T-helper 1 cell treated with Interleukin-12 subunit alpha and Interleukin-12 subunit beta and Interleukin-4 antibody, amounts not matched to agents 30 μg/mL and 1 μg/mL, for 36 hours (primary cell): ENCODE measurements around the gene MINK1.
A peak's percentile ranks its signal among the peaks of the same experiment; 100 is the strongest.
"Not testable (repeated sequence)": the region's sequence is repeated elsewhere in the genome, so short reads cannot be mapped to it uniquely, and the experiment has no call there.

Source experiments
- H3K27ac Mint-ChIP-seq: one replicate; pipeline ENCODE4 v1.8.0; 2021; ENCODE audit warnings: mild to moderate bottlenecking, mixed read lengths
- H3K27me3 Mint-ChIP-seq: one replicate; pipeline ENCODE4 v1.8.0; 2021; ENCODE audit warnings: low read depth, mixed read lengths
- H3K36me3 Mint-ChIP-seq: one replicate; pipeline ENCODE4 v1.8.0; 2021; ENCODE audit warnings: low read depth, mixed read lengths
- H3K4me1 Mint-ChIP-seq: one replicate; pipeline ENCODE4 v1.8.0; 2021; ENCODE audit warnings: low read depth, mixed read lengths
- H3K4me3 Mint-ChIP-seq: one replicate; pipeline ENCODE4 v1.8.0; 2021; ENCODE audit warnings: mild to moderate bottlenecking, moderate library complexity, mixed read lengths
- H3K9me3 Mint-ChIP-seq: one replicate; pipeline ENCODE4 v1.8.0; 2021; ENCODE audit warnings: mixed read lengths

The MINK1 gene

DNA sequence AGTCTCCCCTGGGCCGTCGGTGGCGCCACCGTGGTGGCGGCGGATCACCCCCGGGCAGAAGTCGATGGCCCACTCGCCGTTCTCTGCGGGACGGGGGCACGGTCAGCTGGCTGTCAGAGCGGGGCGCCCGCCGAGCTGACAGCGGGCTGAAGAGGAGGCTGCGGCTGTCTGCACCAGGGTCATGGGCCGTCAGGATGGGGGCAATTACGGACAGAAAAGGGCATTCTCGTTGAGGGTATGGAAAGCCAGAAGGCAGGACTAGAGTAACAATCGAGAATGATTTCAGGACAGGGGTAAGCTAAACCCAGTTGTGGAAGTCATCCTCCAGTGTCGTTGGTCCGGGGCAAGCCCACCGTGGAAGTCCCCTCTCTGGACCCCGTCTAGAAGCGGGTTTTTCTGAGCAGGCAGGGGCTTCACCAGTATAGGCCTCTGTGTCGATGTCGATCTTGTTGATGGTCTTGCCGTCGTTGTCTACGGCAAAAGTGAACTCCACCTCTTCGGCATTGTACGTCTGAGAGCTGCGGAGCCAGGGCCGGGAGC lies 68.0 kb downstream of the MINK1 start:
- Mint-ChIP-seq H3K27me3 (peaks cover 10% of the 10 kb centered on the region), H3K9me3 (no peaks in the 10 kb centered on the region), H3K27ac (peak overlapping the region; percentile 72), H3K4me1 (peaks cover 26% of the 10 kb centered on the region), H3K36me3 (peaks cover 1% of the 10 kb centered on the region), H3K4me3 (peak overlapping the region; percentile 59)

DNA sequence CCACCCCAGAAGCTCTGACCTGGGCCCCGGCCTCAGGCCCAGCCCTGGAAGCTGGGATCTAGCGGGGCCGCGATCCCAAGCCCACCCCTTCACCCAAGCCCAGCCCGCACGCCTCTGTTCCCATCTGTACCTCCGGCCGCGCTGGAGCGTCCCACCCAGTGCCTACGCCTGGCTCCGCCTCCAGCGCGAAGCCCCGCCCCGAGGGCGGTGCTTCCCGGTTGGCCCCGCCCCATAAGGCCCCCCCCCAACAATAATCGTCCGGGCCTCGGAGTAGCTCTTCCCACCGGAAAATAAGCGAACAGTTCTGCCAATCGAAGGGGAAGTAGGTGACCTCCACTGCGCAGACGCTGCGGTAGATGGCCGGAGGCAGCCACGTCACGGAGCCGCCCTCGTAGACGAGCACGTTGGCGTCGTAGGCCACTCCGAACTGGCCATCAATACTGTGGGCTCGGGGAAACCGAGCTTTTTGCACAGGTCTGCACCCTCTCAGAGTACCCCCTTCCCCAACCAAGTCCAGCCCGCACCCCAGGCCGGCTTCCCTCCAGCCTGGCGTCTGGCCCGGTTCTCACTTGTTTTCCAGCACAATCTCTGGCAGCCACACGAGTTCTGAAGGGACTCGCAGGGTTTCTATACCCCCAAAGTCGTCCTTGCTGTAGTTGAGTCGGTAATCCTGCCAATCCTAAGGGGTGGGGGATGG lies 68.7 kb downstream of the MINK1 start:
- Mint-ChIP-seq H3K36me3 (peaks cover 1% of the 10 kb centered on the region), H3K9me3 (no peaks in the 10 kb centered on the region), H3K4me3 (no peak overlapping the region), H3K4me1 (peaks cover 26% of the 10 kb centered on the region), H3K27me3 (peaks cover 10% of the 10 kb centered on the region), H3K27ac (no peak overlapping the region)

DNA sequence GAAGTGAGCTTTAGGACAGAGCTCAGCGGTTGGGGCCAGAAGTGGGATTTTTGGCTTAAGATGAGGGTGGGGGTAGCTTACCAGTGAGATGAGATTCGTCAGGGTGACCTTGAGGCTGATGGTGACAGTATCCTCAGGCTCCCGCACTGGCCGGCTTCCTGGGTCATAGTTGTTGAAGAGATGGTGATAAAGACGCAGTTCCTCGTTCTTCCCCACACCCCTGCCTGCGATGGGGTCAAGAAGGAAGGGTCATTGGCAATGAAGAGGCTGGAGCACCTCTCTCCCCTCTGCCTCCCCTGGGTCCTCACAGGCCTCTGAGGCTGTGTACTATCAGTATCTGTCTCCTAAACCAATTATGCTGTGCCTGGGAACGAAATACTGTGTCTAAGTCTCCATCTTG lies 69.4 kb downstream of the MINK1 start:
- peaks cover 26% of the 10 kb centered on the region for H3K4me1 Mint-ChIP-seq
- H3K9me3 Mint-ChIP-seq: no peaks in the 10 kb centered on the region
- H3K36me3 Mint-ChIP-seq: no peaks in the 10 kb centered on the region
- peak overlapping the region; percentile 43 for H3K27ac Mint-ChIP-seq
- peak overlapping the region; percentile 28 for H3K4me3 Mint-ChIP-seq
- H3K27me3 Mint-ChIP-seq: peaks cover 10% of the 10 kb centered on the region

DNA sequence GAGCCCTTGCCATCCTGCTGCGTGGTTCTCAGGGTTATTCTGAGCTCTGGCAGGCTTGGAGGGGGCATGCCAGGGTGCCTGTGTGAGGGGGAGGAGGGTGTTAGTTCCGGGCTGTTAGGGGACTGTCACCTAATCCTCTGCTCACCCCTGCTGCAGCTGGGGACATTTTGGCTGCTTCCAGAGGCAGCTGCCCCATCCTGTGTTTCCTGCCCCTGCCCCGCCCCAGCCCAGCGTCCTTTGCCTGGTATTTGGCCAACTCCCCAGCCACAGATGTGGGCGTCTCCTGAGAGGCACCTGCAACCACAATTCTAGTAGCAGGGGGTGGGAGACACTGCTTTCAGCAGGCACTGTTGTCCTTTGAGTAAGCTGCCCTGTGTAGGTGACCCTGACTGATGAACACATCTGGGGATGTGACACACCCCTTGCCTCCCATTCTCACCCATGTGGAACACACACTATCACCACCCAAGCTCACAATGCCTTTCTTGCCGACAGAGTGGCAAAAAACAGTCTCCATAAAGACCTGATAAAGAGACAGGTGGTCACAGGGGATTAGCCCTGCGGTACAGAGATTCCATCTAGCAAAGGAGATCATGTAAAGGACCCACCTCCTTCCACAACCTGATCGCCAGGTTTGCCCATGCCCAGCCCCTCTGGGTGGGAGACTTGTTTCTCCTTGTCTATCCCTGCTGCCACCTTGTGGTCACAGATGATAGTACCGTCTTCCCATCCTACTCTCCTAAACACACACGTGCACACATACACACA lies 70.1 kb downstream of the MINK1 start, which contains the start of gene CHRNE:
CHRNE (minus strand) TSS at position 48 of the 768 bp plus-strand sequence; CDS start at position 13, 35 bp downstream.
- H3K27me3 Mint-ChIP-seq: peaks cover 10% of the 10 kb centered on the region
- H3K4me3 Mint-ChIP-seq: peak within 1 kb of the TSS; percentile 28
- no peaks in the 10 kb centered on the region for H3K36me3 Mint-ChIP-seq
- H3K9me3 Mint-ChIP-seq: no peaks in the 10 kb centered on the region
- peaks cover 26% of the 10 kb centered on the region for H3K4me1 Mint-ChIP-seq
- H3K27ac Mint-ChIP-seq: peak within 1 kb of the TSS; percentile 46

DNA sequence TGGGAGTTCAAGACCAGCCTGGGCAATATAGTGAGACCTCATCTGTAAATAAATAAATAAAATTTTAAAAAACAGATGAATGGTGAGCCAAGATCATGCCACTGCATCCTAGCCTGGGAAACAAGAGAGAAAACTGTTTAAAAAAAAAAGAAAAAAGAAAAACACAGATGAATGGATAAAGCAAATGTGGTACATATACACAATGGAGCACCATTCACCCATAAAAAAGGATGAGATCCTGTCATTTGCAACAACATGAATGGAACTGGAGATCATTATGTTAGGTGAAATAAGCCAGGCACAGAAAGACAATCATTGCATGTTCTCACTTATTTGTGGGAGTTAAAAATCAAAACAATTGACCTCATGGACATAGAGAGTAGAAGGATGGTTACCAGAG lies 73.5 kb downstream of the MINK1 start:
- not testable (repeated sequence) for H3K27ac Mint-ChIP-seq, H3K4me3 Mint-ChIP-seq, H3K9me3 Mint-ChIP-seq, H3K36me3 Mint-ChIP-seq, H3K27me3 Mint-ChIP-seq
- peaks cover 17% of the 10 kb centered on the region for H3K4me1 Mint-ChIP-seq

DNA sequence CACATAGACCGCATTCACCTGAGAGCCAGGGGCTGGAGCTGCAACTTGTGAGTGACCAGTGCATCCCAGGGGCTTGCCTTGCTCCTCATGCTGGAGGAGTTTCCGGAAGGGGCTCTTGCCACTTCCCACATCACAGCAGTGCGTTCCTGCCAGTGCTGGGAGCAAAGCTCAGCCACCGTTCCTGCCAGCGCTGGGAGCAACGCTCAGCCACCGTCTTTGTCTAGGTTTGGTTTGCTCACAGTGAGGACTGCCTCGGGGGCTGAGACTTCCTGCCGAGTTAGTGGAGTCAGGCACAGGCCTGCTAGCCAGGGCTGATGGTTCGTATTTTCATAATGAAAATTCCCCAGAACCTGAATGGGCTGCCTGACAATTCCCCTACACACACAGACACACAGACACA lies 75.2 kb downstream of the MINK1 start:
- no peak overlapping the region for H3K27ac Mint-ChIP-seq
- H3K4me3 Mint-ChIP-seq: no peak overlapping the region
- no peaks in the 10 kb centered on the region for H3K36me3 Mint-ChIP-seq
- H3K9me3 Mint-ChIP-seq: no peaks in the 10 kb centered on the region
- H3K4me1 Mint-ChIP-seq: peaks cover 6% of the 10 kb centered on the region
- H3K27me3 Mint-ChIP-seq: peaks cover 12% of the 10 kb centered on the region

DNA sequence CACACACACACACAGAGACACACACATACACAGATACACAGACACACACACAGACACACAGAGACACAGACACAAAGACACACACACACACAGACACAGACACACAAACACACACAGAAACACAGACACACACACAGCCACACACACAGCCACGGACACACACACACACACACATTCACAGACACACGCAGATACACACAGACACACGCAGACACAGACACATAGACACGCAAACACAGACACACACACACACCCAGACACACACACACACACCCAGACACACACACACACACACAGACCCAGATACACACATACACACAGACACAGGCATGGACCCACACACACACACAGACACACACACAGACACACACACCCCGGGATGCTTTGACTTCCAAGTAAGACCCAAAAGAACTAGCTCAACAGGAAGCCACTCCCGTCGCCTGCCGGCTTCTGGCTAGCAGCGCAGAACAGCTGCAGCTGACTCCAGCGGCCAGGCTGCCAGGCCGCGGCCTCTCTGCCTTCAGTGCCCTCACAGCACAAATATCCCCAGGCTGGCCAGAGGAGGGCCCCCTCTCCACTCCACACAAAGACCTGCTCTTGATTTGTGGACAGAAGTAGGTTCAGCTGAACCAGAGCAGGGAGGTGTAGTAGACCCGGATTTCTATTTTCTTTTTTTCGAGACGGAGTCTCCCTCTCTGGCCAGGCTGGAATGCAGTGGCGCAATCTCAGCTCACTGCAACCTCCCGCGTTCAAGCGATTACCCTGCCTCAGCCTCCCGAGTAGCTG lies 75.8 kb downstream of the MINK1 start:
- H3K4me1 Mint-ChIP-seq: peaks cover 2% of the 10 kb centered on the region
- peaks cover 12% of the 10 kb centered on the region for H3K27me3 Mint-ChIP-seq
- no peaks in the 10 kb centered on the region for H3K9me3 Mint-ChIP-seq
- no peak overlapping the region for H3K27ac Mint-ChIP-seq
- H3K4me3 Mint-ChIP-seq: no peak overlapping the region
- no peaks in the 10 kb centered on the region for H3K36me3 Mint-ChIP-seq

DNA sequence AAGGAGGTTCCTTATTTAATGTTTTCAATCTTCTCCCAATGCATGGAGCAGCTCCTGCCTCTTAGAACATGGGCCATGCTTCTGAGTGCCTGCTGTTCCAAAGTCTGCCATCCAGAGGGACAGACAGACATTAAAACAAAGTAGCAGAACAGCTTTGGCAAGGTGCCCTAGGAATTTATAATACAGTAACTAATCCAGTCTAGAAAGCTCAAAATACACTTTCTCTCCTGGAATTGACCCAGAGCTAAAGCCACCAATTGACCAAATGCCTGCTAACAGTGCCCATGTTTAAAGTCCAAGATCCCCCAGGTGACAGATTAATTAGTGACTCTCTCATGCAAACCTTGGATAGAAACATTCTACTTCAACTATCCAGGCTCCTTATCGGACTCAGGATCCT lies 80.9 kb downstream of the MINK1 start:
- Mint-ChIP-seq H3K4me3 (no peak overlapping the region), H3K36me3 (no peaks in the 10 kb centered on the region), H3K4me1 (peaks cover 2% of the 10 kb centered on the region), H3K27ac (no peak overlapping the region), H3K9me3 (no peaks in the 10 kb centered on the region), H3K27me3 (peaks cover 8% of the 10 kb centered on the region)

DNA sequence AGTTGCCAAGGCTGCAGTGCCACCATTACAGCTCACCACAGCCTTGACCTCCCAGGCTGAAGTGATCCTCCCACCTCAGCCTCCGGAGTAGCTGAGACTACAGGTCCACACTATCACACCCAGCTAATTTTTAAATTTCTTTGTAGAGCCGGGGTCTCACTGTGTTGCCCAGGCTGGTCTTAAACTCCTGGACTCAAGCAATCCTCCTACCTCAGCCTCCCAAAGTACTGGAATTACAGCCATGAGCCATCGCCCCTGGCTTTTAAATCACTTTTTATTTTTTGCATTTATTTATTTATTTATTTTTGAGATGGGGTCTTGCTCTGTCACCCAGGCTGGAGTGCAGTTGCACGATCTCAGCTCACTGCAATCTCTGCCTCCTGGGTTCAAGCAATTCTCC lies 81.4 kb downstream of the MINK1 start:
- not testable (repeated sequence) for H3K36me3 Mint-ChIP-seq, H3K4me3 Mint-ChIP-seq, H3K4me1 Mint-ChIP-seq, H3K9me3 Mint-ChIP-seq, H3K27ac Mint-ChIP-seq, H3K27me3 Mint-ChIP-seq

DNA sequence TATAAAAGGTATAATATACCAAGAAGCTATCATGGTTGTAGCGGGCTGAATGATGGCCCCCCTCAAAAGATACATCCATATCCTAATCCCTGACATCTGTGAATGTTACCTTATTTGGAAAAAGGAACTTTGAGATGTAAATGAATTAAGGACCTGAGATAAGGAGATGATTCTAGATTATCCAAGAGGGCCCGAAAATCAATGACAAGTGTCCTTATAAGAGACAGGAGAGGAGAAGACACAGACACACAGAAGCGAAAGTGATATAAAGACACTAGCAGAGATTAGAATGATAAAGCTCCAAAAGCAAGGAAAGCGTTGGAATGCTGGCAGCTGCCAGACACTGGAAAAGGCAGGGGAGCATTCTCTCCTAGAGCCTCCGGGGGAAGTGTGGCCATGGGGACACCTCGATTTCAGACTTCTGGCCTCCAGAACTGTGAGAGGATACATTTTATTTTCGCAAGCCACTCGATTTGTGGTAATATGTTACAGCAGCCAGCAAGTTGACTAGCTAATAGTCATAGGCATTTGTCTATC lies 86.4 kb downstream of the MINK1 start:
- Mint-ChIP-seq H3K36me3 (peaks cover 4% of the 10 kb centered on the region), H3K27me3 (no peaks in the 10 kb centered on the region), H3K4me1 (no peaks in the 10 kb centered on the region), H3K27ac (no peak overlapping the region), H3K4me3 (no peak overlapping the region), H3K9me3 (no peaks in the 10 kb centered on the region)

DNA sequence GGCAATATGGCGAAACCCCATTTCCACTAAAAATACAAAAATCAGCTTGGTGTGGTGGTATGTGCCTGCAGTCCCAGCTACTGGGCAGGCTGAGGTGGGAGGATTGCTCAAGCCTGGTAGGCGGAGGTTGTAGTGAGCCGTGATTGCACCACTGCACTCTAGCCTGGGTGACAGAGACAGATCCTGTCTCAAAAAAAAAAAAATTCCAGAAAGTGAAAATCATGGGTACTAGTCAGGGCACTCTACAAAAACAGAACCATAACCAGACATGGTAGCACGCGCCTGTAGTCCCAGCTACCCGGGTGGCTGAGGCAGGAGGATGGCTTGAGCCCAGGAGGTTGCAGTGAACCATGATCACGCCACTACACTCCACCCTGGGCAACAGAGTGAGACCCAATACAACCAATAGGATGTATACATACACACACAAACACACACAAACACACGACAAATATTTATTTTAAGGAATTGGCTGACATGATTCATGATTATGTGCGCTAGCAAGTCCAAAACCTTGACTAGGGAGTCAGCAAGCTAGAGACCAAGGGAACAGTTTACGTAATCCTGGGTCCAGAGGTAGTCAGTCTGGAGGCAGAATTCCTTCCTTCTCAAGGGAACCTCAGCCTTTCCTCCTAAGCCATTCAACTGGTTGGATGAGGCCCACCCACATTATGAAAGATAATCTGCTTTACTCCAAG lies 87.4 kb downstream of the MINK1 start:
- no peak overlapping the region for H3K27ac Mint-ChIP-seq
- H3K9me3 Mint-ChIP-seq: no peaks in the 10 kb centered on the region
- H3K4me3 Mint-ChIP-seq: no peak overlapping the region
- no peaks in the 10 kb centered on the region for H3K27me3 Mint-ChIP-seq
- no peaks in the 10 kb centered on the region for H3K4me1 Mint-ChIP-seq
- H3K36me3 Mint-ChIP-seq: peaks cover 4% of the 10 kb centered on the region

DNA sequence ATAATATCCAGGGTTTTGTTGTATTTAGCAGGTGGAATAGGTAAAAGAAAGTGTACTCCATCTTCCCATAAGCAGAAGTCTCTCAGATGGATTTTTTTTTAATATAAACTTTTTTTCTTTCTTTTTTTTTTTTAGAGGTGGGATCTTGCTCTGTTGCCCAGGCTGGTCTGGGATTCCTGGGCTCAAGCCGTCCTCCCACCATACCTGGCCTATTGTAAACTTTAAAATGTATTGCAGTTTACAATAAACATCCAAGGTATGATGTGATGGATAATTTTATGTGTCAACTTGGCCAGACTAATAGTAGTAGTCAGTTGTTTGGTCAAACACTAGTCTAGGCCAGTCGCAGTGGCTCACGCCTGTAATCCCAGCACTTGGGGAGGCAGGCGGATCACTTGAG lies 88.2 kb downstream of the MINK1 start:
- Mint-ChIP-seq H3K4me3 (no peak overlapping the region), H3K4me1 (peaks cover under 1% of the 10 kb centered on the region), H3K27me3 (no peaks in the 10 kb centered on the region), H3K9me3 (no peaks in the 10 kb centered on the region), H3K36me3 (peaks cover 5% of the 10 kb centered on the region), H3K27ac (no peak overlapping the region)

DNA sequence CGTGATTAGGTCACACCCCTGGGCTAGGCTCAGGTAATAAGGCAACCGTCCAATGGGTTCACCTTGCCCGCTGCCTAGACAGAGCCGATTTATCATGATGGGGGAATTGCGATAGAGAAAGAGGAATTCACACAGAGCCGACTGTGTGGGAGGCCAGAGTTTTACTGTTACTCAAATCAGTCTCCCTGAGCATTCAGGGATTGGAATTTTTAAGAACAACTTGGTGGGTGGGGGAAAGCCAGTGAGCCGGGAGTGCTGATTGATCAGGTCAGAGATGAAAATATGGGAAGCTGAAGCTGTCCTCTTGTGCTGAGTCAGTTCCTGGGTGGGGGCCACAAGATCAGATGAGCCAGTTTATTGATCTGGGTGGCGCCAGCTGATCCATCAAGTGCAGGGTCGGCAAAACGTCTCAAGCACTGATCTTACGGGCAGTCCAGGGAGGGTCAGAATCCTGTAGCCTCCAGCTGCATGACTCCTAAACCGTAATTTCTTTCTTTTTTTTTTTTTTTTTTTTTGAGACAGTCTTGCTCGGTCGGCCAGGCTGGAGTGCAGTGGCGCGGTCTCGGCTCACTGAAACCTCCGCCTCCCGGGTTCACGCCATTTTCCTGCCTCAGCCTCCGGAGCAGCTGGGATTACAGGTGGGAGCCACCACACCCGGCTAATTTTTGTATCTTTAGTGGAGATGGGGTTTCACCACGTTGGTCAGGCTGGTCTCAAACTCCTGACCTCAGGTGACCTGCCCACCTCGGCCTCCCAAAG lies 93.6 kb downstream of the MINK1 start:
- H3K4me3 Mint-ChIP-seq, H3K9me3 Mint-ChIP-seq, H3K27ac Mint-ChIP-seq, H3K27me3 Mint-ChIP-seq, H3K4me1 Mint-ChIP-seq: not testable (repeated sequence)
- peaks cover 33% of the 10 kb centered on the region for H3K36me3 Mint-ChIP-seq
